Measurements from ENCODE around the gene ANKRD24. TPM values are rescaled to one million over a fixed set of nuclear protein-coding genes. Genes with fewer than 3 reads are reported as not detected.

ANKRD24 gene
- total RNA-seq, 1 experiment from 2014 or later, result 2.4 TPM

DNA sequence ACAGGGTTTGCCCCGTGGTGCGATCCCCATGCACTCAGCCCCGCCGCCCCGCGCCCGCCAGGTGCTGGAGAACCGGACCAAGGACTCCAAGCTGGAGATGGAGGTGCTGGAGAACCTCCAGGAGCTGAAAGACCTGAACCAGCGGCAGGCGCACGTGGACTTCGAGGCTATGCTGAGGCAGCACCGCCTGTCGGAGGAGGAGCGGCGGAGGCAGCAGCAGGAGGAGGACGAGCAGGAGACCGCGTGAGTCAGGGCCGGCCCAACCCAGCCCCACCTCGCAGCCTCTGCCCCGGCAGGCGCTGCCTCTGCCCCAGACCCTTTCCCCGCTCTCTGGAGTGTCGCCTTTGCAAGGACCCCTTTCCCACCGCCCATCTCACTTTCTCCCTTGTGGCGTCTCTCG is 75.7 kb downstream of the ANKRD24 start:
- Histone ChIP-seq H4K20me1 (ENCODE audit: control insufficient read depth, insufficient read depth, insufficient read length) (no peaks in the 10 kb centered on the region), H3K27ac (ENCODE audit: insufficient read length, low read depth, low read length) (no peak overlapping the region), H3K79me1 (ENCODE audit: insufficient read depth, low read depth, low read length, poor library complexity, severe bottlenecking) (no peaks in the 10 kb centered on the region), H3K9ac (ENCODE audit: extremely low read depth, insufficient read length, low read length) (no peak overlapping the region), H3K4me1 (ENCODE audit: insufficient read depth, low read length) (no peaks in the 10 kb centered on the region), H4K5ac (ENCODE audit: insufficient read length, low read depth, low read length) (no peak overlapping the region), H3K4ac (ENCODE audit: low read depth, low read length) (no peak overlapping the region), H3K14ac (ENCODE audit: insufficient read depth, low read length) (no peak overlapping the region), H4K91ac (ENCODE audit: insufficient read length, low read depth, low read length) (no peak overlapping the region), H3K23me2 (ENCODE audit: insufficient read length, low read depth, low read length, poor library complexity, severe bottlenecking) (no peaks in the 10 kb centered on the region), H2AK5ac (ENCODE audit: insufficient read length, low read length) (no peak overlapping the region), H2BK20ac (ENCODE audit: low read depth, low read length, poor library complexity, severe bottlenecking) (no peak overlapping the region), H2BK12ac (ENCODE audit: insufficient read length, low read depth, low read length) (no peak overlapping the region), H3K18ac (ENCODE audit: insufficient read length, low read depth, low read length) (no peak overlapping the region), H3K56ac (ENCODE audit: insufficient read length, low read depth, low read length) (no peak overlapping the region), H2BK5ac (ENCODE audit: insufficient read length, low read length) (no peak overlapping the region), H2AFZ (ENCODE audit: low read length) (no peak overlapping the region), H3T11ph (ENCODE audit: low read length) (no peak overlapping the region), H2BK120ac (ENCODE audit: low read depth, low read length, poor library complexity, severe bottlenecking) (no peak overlapping the region), H3K9me3 (ENCODE audit: control insufficient read depth, low read depth, low read length) (peaks cover 8% of the 10 kb centered on the region), H2BK15ac (ENCODE audit: low read depth, low read length) (no peak overlapping the region), H3K23ac (ENCODE audit: insufficient read length, low read depth, low read length) (no peak overlapping the region), H3K4me2 (ENCODE audit: insufficient read depth, insufficient read length, low read length) (no peak overlapping the region), H4K8ac (replicated peaks; ENCODE audit: insufficient read length, low read depth, low read length) (no peak overlapping the region), H3K79me2 (ENCODE audit: insufficient read depth, low read length) (no peaks in the 10 kb centered on the region), H3K27me3 (ENCODE audit: insufficient read depth, low read length) (no peaks in the 10 kb centered on the region)
- Mint-ChIP-seq H3K4me1 (no peaks in the 10 kb centered on the region), H3K27me3 (ENCODE audit: low read depth) (no peaks in the 10 kb centered on the region), H3K4me3 (no peak overlapping the region), H3K9me3 (peaks cover 21 to 28% of the 10 kb centered on the region in 2 experiments), H3K27ac (no peak overlapping the region), H3K36me3 (ENCODE audit: insufficient read depth in 1 of 3, low read depth in 3 of 3) (peaks cover 41 to 75% (median 59%) of the 10 kb centered on the region in 3 experiments)
- DNase-seq, result no peak
- TF ChIP-seq, protein P1, sequence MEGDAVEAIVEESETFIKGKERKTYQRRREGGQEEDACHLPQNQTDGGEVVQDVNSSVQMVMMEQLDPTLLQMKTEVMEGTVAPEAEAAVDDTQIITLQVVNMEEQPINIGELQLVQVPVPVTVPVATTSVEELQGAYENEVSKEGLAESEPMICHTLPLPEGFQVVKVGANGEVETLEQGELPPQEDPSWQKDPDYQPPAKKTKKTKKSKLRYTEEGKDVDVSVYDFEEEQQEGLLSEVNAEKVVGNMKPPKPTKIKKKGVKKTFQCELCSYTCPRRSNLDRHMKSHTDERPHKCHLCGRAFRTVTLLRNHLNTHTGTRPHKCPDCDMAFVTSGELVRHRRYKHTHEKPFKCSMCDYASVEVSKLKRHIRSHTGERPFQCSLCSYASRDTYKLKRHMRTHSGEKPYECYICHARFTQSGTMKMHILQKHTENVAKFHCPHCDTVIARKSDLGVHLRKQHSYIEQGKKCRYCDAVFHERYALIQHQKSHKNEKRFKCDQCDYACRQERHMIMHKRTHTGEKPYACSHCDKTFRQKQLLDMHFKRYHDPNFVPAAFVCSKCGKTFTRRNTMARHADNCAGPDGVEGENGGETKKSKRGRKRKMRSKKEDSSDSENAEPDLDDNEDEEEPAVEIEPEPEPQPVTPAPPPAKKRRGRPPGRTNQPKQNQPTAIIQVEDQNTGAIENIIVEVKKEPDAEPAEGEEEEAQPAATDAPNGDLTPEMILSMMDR (conservative IDR thresholded peaks at IDR 0.05), result no peak
- no CpG with 5 or more reads among the region's 28 CpGs for WGBS (ENCODE audit: extremely low coverage, insufficient read length, low lambda C conversion rate)

Measured in H9 (cell line).